ENCODE data around the gene RIN3. TPM values are rescaled to one million over a fixed set of nuclear protein-coding genes. Genes with fewer than 3 reads are reported as not detected.

The RIN3 gene
- total RNA-seq, 6 experiments from 2014 or later, result 10.7 to 20.4 (median 18.9) TPM

DNA sequence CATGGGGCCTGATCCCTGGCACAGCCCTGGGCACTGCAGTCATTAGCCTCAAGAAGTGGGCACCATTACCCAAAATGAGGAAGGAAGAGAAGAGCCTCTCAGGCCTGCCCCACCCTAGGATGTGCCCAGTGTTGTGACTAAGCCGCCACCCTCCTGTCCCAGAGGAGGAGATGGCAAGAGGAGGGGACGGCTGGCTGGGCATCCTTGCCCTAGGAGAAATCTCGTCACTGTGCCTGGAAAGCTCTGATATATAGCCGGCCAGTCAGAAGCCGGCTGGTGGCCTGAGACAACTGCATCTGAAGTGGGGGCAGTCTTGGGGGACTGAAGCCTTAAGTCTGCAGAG lies 119.7 kb downstream of the RIN3 start:
- H3K27ac ChIP-seq, result no peak overlapping the region
- H3K4me3 ChIP-seq, result no peak overlapping the region
- TF ChIP-seq CTCF (IDR thresholded peaks at IDR 0.05), result no peak
- no peak for TF ChIP-seq POLR2A (IDR thresholded peaks at IDR 0.05)
- H3K36me3 ChIP-seq, result no peaks in the 10 kb centered on the region
- no peaks in the 10 kb centered on the region for H3K9me3 ChIP-seq
- WGBS (ENCODE audit: insufficient coverage, low coverage, low lambda C conversion rate, missing lambda C conversion rate), result 80% methylated on average over 1 of the region's 5 CpGs
- no peaks in the 10 kb centered on the region for H3K27me3 ChIP-seq
- no peaks in the 10 kb centered on the region for H3K4me1 ChIP-seq
- peak; percentile 46 to 55 (median 52) for ATAC-seq
- intact Hi-C loops (cut with DNase I), result no loop called here
- DNase-seq, result no peak

DNA sequence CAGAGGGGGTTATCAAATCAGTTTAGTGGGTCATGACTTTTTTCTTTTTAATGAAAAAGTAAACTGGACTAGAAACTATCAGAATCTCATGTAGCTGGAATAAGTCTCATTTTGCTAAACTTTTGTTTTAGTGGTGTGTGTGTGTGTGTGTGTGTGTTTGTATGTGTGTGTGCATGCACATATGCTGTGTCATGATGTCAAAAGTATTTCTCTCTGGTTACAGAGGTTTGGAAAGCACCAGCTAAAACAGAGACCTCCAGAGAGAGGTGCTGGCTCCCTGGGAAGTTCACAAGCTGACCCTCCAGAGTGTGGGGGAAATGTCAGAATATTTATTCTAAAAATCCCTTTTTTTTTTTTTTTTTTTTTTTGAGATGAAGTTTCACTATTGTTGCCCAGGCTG lies 120.1 kb downstream of the RIN3 start:
- intact Hi-C loops (cut with DNase I), result no loop called here
- Histone ChIP-seq H3K27me3 (no peaks in the 10 kb centered on the region), H3K4me3 (no peak overlapping the region), H3K4me1 (no peaks in the 10 kb centered on the region), H3K9me3 (no peaks in the 10 kb centered on the region), H3K27ac (no peak overlapping the region), H3K36me3 (no peaks in the 10 kb centered on the region)
- ATAC-seq (peak in 1 of 4 donors; percentile 17), DNase-seq (no peak)
- TF ChIP-seq CTCF (IDR thresholded peaks at IDR 0.05) (no peak), POLR2A (IDR thresholded peaks at IDR 0.05) (no peak)

- Histone ChIP-seq H3K27ac (no peak overlapping the region), H3K27me3 (no peaks in the 10 kb centered on the region), H3K36me3 (no peaks in the 10 kb centered on the region), H3K9me3 (no peaks in the 10 kb centered on the region), H3K4me3 (no peak overlapping the region), H3K4me1 (no peaks in the 10 kb centered on the region)
- TF ChIP-seq POLR2A (IDR thresholded peaks at IDR 0.05), result no peak
- WGBS (ENCODE audit: insufficient coverage, low coverage, low lambda C conversion rate, missing lambda C conversion rate), result 96% methylated on average over 3 of the region's 4 CpGs
- ATAC-seq (no peak), DNase-seq (no peak)
- intact Hi-C loops (cut with DNase I), result no loop called here
Measured at GRCh38 chr14:92635031-92635430, 121.5 kb downstream of the RIN3 start.

- Histone ChIP-seq H3K4me3 (no peak overlapping the region), H3K27ac (no peak overlapping the region), H3K27me3 (no peaks in the 10 kb centered on the region), H3K36me3 (no peaks in the 10 kb centered on the region), H3K4me1 (no peaks in the 10 kb centered on the region), H3K9me3 (no peaks in the 10 kb centered on the region)
- intact Hi-C loops (cut with DNase I), result no loop called here
- TF ChIP-seq POLR2A (IDR thresholded peaks at IDR 0.05), result no peak
- no peak for TF ChIP-seq CTCF (IDR thresholded peaks at IDR 0.05)
- 96% methylated on average over 4 of the region's 4 CpGs for WGBS (ENCODE audit: insufficient coverage, low coverage, low lambda C conversion rate, missing lambda C conversion rate)
- ATAC-seq (no peak), DNase-seq (no peak)
Measured at GRCh38 chr14:92635896-92636295, 122.3 kb downstream of the RIN3 start.

DNA sequence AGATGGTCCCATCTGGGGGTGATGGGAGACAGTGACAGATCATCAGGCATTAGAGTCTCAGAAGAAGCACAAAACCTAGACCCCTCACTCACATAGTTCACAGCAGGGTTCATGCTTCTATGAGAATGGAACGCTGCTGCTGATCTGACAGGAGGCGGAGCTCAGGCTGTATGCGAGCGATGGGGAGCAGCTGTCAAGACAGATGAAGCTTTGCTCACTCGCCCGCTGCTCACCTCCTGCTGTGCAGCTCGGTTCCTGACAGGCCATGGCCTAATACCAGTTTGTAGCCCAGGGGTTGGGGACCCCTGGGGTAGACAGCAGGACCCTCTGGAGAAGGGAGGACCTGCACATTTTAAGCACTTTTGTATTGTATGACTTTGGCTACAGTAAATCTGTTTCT lies 123.6 kb downstream of the RIN3 start:
- WGBS (ENCODE audit: insufficient coverage, low coverage, low lambda C conversion rate, missing lambda C conversion rate), result 62% methylated on average over 4 of the region's 7 CpGs
- no peak for DNase-seq

More for the DNA sequence above, 123.6 kb downstream of the RIN3 start:
- ATAC-seq, result no peak
- intact Hi-C loops (cut with DNase I), result no loop called here
- Histone ChIP-seq H3K36me3 (no peaks in the 10 kb centered on the region), H3K4me1 (no peaks in the 10 kb centered on the region), H3K4me3 (no peak overlapping the region), H3K27ac (no peak overlapping the region), H3K27me3 (no peaks in the 10 kb centered on the region), H3K9me3 (no peaks in the 10 kb centered on the region)
- no peak for TF ChIP-seq CTCF (IDR thresholded peaks at IDR 0.05)
- TF ChIP-seq POLR2A (IDR thresholded peaks at IDR 0.05), result no peak
